ENCODE data around the gene AHRR.

AHRR gene

DNA sequence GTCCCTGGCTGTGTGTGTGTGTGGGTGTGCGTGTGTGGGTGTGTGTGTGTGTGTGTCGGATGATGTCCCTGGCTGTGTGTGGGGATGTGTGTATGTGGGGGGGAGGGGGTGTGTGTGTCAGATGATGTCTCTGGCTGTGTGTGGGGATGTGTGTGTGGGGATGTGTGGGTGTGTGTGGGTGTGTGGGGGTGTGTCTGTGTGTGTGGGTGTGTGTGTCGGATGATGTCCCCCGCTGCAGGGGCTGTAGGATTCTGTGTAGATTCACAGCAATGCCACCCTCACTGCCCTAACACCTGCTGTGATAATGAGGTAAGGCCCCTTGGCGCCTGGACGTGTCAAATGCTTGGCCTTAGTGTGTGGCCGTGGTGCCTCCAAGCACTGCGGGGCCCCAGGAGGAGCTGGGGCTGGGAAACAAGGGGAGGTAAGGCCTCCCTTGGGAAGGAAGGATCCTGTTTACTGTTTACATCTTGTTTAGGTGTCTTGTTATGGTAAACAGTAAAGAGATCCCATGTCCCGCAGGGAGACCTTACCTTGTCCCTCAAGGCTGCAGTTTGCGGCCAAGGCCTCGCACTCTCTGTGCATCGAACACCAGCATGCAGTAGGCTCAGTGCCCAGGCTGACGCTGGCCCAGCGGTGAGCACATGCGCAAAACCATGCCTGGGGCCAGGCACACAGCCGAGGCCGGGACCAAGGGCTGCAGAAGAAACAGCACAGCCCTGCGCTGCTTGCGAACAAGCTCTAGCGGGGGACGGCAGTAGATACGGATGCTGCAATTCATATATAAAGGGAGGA is 24.1 kb downstream of the AHRR start:
- no peak for DNase-seq (ENCODE audit: low read depth)
- in situ Hi-C loops (cut with HindIII; ENCODE audit: low sequenced_read_pairs), result no loop called here
- no peak for TF ChIP-seq CTCF (IDR thresholded peaks at IDR 0.05; ENCODE audit: low read depth, low read length, missing control alignments)

DNA sequence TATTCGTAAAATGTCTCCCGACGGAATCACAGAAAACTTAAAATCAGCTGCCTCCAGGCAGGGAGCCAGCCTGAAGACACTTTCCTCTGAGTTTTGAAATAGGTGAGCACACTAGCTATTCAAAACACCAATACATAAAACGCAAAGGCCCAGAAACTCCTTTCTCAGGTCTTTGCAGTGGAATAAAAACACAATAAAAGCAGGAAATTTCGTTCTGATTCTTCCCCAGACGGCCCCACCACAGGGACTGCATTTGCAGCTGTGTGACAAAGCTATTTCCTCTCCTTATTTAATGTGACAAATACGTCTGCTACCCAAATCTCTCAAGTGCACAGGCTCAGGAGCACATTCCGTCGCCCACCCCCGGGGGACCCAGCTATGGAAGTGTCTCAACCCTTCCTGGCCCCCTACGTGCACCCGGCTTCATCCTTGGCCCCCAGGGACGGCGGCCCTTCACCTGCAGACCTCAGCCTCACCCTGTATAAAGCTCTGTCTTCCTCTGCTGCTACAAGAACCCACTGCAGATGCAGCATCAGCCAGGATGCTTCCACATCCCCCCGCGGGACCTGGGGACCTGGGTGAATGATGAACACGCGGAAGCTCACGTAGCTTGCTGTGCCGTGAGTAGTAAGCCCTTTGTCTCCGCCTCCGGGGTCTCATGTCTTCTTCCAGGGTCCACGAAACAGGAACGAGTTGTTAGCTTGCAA is 24.9 kb downstream of the AHRR start:
- no peak for TF ChIP-seq CTCF (IDR thresholded peaks at IDR 0.05; ENCODE audit: low read depth, low read length, missing control alignments)
- no peak overlapping the region for H3K4me3 ChIP-seq (ENCODE audit: low read depth, low read length)
- in situ Hi-C loops (cut with HindIII; ENCODE audit: low sequenced_read_pairs), result no loop called here
- DNase-seq (ENCODE audit: low read depth), result no peak

More for the DNA sequence above, 24.1 kb downstream of the AHRR start:
- no peak overlapping the region for H3K4me3 ChIP-seq (ENCODE audit: low read depth, low read length)

DNA sequence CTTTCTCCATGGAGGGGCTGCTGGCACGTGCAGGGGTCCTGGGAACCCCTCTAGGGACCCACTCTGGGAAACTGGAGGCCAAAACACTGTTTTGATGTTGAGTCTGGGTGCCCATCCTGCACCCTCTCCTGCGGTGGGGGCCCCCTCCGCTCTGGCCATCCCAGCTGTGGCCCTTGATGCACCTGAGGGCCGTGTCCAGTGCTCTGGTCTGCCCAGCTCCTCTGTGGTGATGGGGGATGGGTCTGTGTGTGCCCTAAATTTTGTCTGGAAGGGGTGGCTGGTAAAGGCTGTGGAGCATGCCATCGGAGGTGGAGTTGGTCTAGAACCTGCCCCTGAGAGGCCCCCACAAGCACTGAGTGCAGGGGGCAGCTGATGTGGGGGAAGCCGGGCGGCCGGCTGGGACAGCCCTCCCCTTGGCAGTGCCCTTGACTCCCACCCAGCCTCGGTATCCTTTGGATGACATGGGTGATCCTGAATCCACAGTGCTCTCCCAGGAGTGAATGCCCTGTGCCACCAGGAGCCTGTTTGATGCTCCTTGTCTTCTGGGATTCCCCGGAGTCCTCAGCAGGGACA is 26.3 kb downstream of the AHRR start:
- TF ChIP-seq CTCF (IDR thresholded peaks at IDR 0.05; ENCODE audit: low read depth, low read length, missing control alignments), result no peak
- in situ Hi-C loops (cut with HindIII; ENCODE audit: low sequenced_read_pairs), result no loop called here
- no peak for DNase-seq (ENCODE audit: low read depth)
- no peak overlapping the region for H3K4me3 ChIP-seq (ENCODE audit: low read depth, low read length)

DNA sequence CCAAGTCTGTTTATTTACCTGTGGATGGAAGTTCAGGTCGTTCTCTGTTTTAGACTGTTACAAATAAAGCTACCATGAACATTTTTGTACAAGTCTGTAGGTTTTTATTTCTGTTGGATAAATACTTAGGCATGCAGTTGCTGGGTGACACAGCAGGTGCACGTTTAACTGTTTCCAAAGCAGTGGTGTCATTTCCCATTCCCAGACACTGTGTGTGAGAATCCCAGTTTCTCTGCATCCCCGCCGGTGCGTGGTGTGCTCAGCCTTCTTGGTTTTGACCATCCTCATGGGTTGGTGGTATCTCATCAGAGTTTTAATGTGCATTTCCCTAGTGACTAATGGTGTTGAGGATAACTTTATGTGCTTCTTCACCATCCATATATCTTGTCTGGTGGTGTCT is 27.2 kb downstream of the AHRR start:
- in situ Hi-C loops (cut with HindIII; ENCODE audit: low sequenced_read_pairs), result no loop called here
- no peak for TF ChIP-seq CTCF (IDR thresholded peaks at IDR 0.05; ENCODE audit: low read depth, low read length, missing control alignments)
- no peak overlapping the region for H3K4me3 ChIP-seq (ENCODE audit: low read depth, low read length)
- no peak for DNase-seq (ENCODE audit: low read depth)

DNA sequence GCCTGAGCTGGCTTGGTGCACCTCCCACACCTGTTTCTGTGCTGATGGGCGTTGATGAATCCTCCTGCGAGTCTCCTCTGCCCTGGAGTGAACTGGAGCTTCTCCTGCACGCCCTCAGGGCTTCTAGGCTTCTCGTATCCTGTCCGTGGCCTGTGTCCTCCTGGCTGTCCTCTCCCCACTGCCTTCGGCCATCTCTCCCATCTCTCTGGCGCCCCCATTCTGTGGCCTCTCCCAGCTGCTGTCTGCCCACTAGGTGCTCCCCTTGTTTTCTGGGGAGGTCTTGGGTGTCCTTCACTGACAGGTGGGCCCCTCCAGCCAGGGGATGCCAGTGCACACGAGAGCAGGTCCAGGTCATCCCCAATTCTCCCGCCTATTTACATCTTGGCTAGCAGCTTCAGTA is 28.8 kb downstream of the AHRR start:
- DNase-seq (ENCODE audit: low read depth), result no peak
- no peak for TF ChIP-seq CTCF (IDR thresholded peaks at IDR 0.05; ENCODE audit: low read depth, low read length, missing control alignments)
- no peak overlapping the region for H3K4me3 ChIP-seq (ENCODE audit: low read depth, low read length)
- in situ Hi-C loops (cut with HindIII; ENCODE audit: low sequenced_read_pairs), result no loop called here

- no peak for TF ChIP-seq CTCF (IDR thresholded peaks at IDR 0.05; ENCODE audit: low read depth, low read length, missing control alignments)
- no peak overlapping the region for H3K4me3 ChIP-seq (ENCODE audit: low read depth, low read length)
- in situ Hi-C loops (cut with HindIII; ENCODE audit: low sequenced_read_pairs), result no loop called here
- DNase-seq (ENCODE audit: low read depth), result no peak
Observed at GRCh38 chr5:351084-351920, 29.8 kb downstream of the AHRR start.
